OCI-LY3 (cell line): Measurements from ENCODE around the gene SP8.

Source experiments
- H2AFZ ChIP-seq: fragments of 200-600, 300-600 bp; shearing (Covaris generic); 2 replicates; pipeline ENCODE4 v1.6.0; 2014; ENCODE audit warnings: antibody characterized with exemption, low read depth, low read length
- H3K27ac ChIP-seq: fragments of 200-600, 300-600 bp; sonication (generic); 2 replicates; pipeline ENCODE4 v1.5.1; 2014; ENCODE audit warnings: mild to moderate bottlenecking, low read length, moderate library complexity, mixed read lengths
- H3K27me3 ChIP-seq: fragments of 200-600, 300-600 bp; sonication (generic); 2 replicates; pipeline ENCODE4 v1.6.1; 2014; ENCODE audit warnings: low read depth, low read length, mixed read lengths
- H3K36me3 ChIP-seq: fragments of 200-600, 300-600 bp; sonication (generic); replicated peaks from 2 replicates; pipeline ENCODE3; 2014; ENCODE audit warnings: low read depth, low read length, mixed read lengths
- H3K4me1 ChIP-seq: fragments of 300-600, 200-600 bp; sonication (generic); 2 replicates; pipeline ENCODE4 v1.6.1; 2014; ENCODE audit warnings: low read length, mixed read lengths
- H3K4me2 ChIP-seq: fragments of 200-600, 300-600 bp; sonication (generic); 2 replicates; pipeline ENCODE4 v1.6.1; 2014; ENCODE audit warnings: low read length, mixed read lengths
- H3K4me3 ChIP-seq: fragments of 300-600, 200-600 bp; sonication (generic); 2 replicates; pipeline ENCODE4 v1.5.1; 2014; ENCODE audit warnings: antibody characterized with exemption, mild to moderate bottlenecking, low read length, moderate library complexity
- H3K79me2 ChIP-seq: fragments of 300-600, 200-600 bp; shearing (Covaris generic); 2 replicates; pipeline ENCODE4 v1.6.1; 2014; ENCODE audit warnings: mild to moderate bottlenecking, low read length, mixed read lengths
- H3K9ac ChIP-seq: fragments of 300-600, 200-600 bp; shearing (Covaris generic); 2 replicates; pipeline ENCODE4 v1.6.0; 2014; ENCODE audit warnings: mild to moderate bottlenecking, low read length, moderate library complexity
- H3K9me3 ChIP-seq: fragments of 200-600, 300-600 bp; shearing (Covaris generic); 2 replicates; pipeline ENCODE4 v1.6.1; 2014; ENCODE audit warnings: low read length, mixed read lengths; ENCODE audit not compliant: insufficient read depth
- H4K20me1 ChIP-seq: fragments of 200-600, 300-600 bp; sonication (generic); 2 replicates; pipeline ENCODE4 v1.6.1; 2016; ENCODE audit warnings: low read length, mixed read lengths; ENCODE audit not compliant: insufficient read depth
- CTCF ChIP-seq: fragments of 200-600, 300-600 bp; sonication (generic); IDR thresholded peaks from 2 replicates; pipeline ENCODE4 v1.5.1; 2014; ENCODE audit warnings: antibody characterized with exemption, low read length, low read depth
- EZH2phosphoT487 ChIP-seq: fragments of 200-600 bp; shearing (Covaris generic); IDR thresholded peaks from 2 replicates; pipeline ENCODE4 v1.6.1; 2018; ENCODE audit warnings: antibody characterized with exemption, mixed run types, low read depth

Gene SP8

GRCh38 chr7:20799566-20800366 is 13.1 kb upstream of the SP8 start:
- Histone ChIP-seq H3K9ac (no peak overlapping the region), H3K4me3 (no peak overlapping the region), H2AFZ (no peak overlapping the region), H3K79me2 (no peaks in the 10 kb centered on the region), H3K4me2 (no peak overlapping the region), H3K36me3 (no peaks in the 10 kb centered on the region), H3K4me1 (peaks cover 14% of the 10 kb centered on the region), H4K20me1 (no peaks in the 10 kb centered on the region), H3K27ac (no peak overlapping the region), H3K27me3 (no peaks in the 10 kb centered on the region), H3K9me3 (no peaks in the 10 kb centered on the region)
- TF ChIP-seq CTCF (no peak), EZH2phosphoT487 (no peak)

DNA sequence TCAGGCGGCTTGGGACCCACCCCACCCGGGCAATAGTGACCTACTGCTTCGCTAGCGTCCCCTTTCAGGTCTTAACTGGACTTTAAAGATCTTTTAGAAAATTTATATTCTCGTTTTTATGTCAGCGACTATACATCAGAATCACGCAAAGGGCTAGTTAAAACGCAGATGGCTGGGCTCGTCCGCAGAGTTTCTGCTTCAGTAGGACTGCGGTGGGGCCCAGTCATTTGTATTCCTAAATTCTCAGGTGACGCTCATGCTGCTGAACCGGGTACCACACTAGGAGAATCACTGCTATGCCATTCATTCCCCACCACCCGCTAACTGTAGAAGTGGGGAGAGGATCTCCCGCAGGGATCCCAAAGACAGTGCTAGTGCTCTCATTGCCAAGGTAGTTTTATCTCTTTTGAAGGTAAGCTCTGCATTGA is 12.0 kb upstream of the SP8 start:
- H3K9ac ChIP-seq = peak overlapping the region; percentile 68
- H3K4me3 ChIP-seq = peak overlapping the region; percentile 87
- peak overlapping the region; percentile 88 for H3K4me2 ChIP-seq

DNA sequence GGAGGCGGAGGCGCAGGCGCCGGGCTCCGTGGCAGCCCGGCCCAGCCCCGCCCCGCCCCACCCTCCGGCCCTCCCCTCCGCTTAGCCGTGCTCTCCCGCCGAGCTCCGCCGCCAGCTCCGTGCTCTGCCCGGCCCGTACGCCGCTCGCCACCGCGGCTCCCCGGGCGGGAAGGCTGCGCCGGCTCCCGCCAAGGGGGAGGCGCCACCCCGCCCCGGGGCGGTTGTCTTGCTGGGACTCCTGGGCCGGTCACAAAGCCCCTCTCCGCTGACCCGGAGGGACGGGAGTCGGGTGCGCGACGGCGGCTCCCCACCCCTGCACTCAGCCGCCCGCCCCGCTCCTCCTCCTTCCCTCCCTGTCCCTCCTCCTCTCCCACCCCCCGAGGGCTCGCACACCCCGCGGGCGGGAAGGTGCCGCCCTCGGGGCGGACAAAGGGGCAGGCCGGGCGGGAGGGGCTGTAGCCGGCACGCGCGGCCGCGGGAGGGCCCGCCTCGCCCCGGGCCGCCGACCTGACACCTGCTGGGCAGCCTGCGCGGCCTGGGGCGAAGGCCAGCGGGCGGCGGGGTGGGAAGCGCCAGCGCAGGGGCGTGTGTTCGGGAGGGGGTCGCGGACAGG is 11.5 kb upstream of the SP8 start:
- Histone ChIP-seq H3K4me2 (peak overlapping the region; percentile 88), H3K36me3 (no peaks in the 10 kb centered on the region), H3K4me1 (peaks cover 14% of the 10 kb centered on the region), H4K20me1 (no peaks in the 10 kb centered on the region), H3K79me2 (no peaks in the 10 kb centered on the region), H3K4me3 (peak overlapping the region; percentile 97), H3K27me3 (no peaks in the 10 kb centered on the region), H3K9ac (peak overlapping the region; percentile 91), H3K27ac (no peak overlapping the region; the same call in 1 of the 2 replicates), H3K9me3 (no peaks in the 10 kb centered on the region), H2AFZ (0 out of 2 replicates have a peak overlapping the region, but pooled peaks have one; percentile 41)
- no peak for TF ChIP-seq EZH2phosphoT487
- TF ChIP-seq CTCF = no peak

More for the DNA sequence above, 12.0 kb upstream of the SP8 start:
- Histone ChIP-seq H2AFZ (peak overlapping the region; percentile 41; the same call in 1 of the 2 replicates), H4K20me1 (no peaks in the 10 kb centered on the region), H3K79me2 (no peaks in the 10 kb centered on the region), H3K27ac (no peak overlapping the region), H3K9me3 (no peaks in the 10 kb centered on the region), H3K4me1 (peaks cover 14% of the 10 kb centered on the region), H3K36me3 (no peaks in the 10 kb centered on the region), H3K27me3 (no peaks in the 10 kb centered on the region)
- TF ChIP-seq CTCF (no peak), EZH2phosphoT487 (no peak)

DNA sequence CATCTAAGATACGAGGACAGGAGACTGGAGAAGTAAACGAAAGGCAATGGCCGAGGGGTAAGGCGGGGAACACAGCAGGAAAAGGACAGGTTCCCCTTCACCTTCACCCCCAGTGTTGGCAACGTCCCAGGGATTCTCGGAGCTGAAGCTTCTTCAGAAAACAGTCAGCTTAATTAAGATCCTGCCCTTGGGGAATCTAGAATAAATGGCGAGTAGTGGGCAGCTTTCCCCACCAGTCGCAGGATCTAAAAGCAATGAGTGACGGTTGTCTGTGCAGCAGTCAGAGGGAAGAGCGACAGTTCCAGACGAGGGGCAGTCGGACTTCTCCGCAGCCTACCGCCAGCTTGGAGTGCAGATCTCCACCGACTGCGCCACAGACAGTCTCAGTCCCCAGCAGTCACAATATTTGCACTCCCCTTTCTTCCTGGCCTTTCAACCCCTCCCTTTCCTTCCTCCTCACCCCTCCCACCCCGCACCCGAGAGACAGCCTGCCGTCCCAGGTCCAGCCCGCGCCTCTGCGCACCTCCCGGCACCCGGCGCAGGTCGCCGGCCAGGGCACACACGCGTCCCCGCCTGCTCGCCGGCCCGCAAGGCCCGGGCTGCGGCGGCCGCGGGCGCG is 10.9 kb upstream of the SP8 start:
- TF ChIP-seq CTCF (no peak), EZH2phosphoT487 (no peak)
- Histone ChIP-seq H3K27ac (peak overlapping the region; percentile 71), H3K4me1 (peaks cover 14% of the 10 kb centered on the region), H3K36me3 (no peaks in the 10 kb centered on the region), H3K79me2 (no peaks in the 10 kb centered on the region), H3K4me3 (peak overlapping the region; percentile 97), H3K9ac (peak overlapping the region; percentile 91), H3K27me3 (no peaks in the 10 kb centered on the region), H4K20me1 (no peaks in the 10 kb centered on the region), H3K9me3 (no peaks in the 10 kb centered on the region), H2AFZ (peak overlapping the region; percentile 78; the same call in 1 of the 2 replicates), H3K4me2 (peak overlapping the region; percentile 81)
